GM12878 (cell line): Measurements from ENCODE around the gene SLC35E4. TPM values are rescaled to one million over a fixed set of nuclear protein-coding genes. Genes with fewer than 3 reads are reported as not detected.

ENCODE experiments used
- ATAC-seq: fragments of 200-7000 bp; cut with Tn5 transposase; 3 replicates; pipeline ENCODE4 v1.9.1; 2020; ENCODE audit warnings: mild to moderate bottlenecking, moderate library complexity
- BruUV-seq: library from RNA; stranded (reverse); fragments of 400-500 nt; replicated peaks from 2 replicates; lab custom pipeline; 2021; lab: Mats Ljungman, UMichigan
- CTCF ChIA-PET: fragments of 300-600 bp; sonication (Branson Sonifier 250); formaldehyde crosslinking; extraction: SDS; loops from one replicate; lab custom pipeline; 2021; ENCODE audit warnings: inconsistent platforms; lab: Yijun Ruan, JAX
- POLR2A ChIA-PET: fragments of 350-600 bp; formaldehyde crosslinking; extraction: SDS; loops from one replicate; lab custom pipeline; 2021; ENCODE audit warnings: inconsistent platforms; lab: Charles Lee
- RAD21 ChIA-PET: fragments of 300-600 bp; sonication (Branson Sonifier 250); formaldehyde crosslinking; loops from one replicate; lab custom pipeline; 2023; ENCODE audit warnings: antibody characterized with exemption; ENCODE audit not compliant: unreplicated experiment; lab: Charles Lee
- SMC1A ChIA-PET: fragments of 300-600 bp; sonication (Branson Sonifier 250); formaldehyde crosslinking; loops from one replicate; lab custom pipeline; 2023; ENCODE audit not compliant: unreplicated experiment, uncharacterized antibody; lab: Charles Lee
- DNase-seq: peaks from one replicate; pipeline ENCODE4 v3.0.0-alpha.2; 2011; ENCODE audit warnings: low read depth, low spot score
- FAIRE-seq: peaks from 3 replicates; lab custom pipeline; 2011; peaks lifted over from hg19 to GRCh38; lab: Jason Lieb, UNC
- H2AFZ ChIP-seq: 2 replicates; pipeline ENCODE4 v1.6.0; 2011; ENCODE audit warnings: low read depth, low read length, control low read depth; ENCODE audit not compliant: control insufficient read depth
- H3K27ac ChIP-seq: 2 replicates; pipeline ENCODE4 v1.5.1; 2011; ENCODE audit warnings: control low read depth; ENCODE audit not compliant: control insufficient read depth, insufficient read depth
- H3K27me3 ChIP-seq, 2 experiments: replicated peaks in 1 of 2; 2 replicates each; pipeline versions ENCODE4 v1.6.0 to v1.6.1; 2011; ENCODE audit warnings: low read length in 1 of 2; ENCODE audit not compliant: control insufficient read depth in 2 of 2, insufficient read depth in 2 of 2
- H3K36me3 ChIP-seq, 2 experiments: 2 replicates each; pipeline ENCODE4 v1.5.1; 2011; ENCODE audit warnings: low read length in 1 of 2; ENCODE audit not compliant: control insufficient read depth in 2 of 2, insufficient read depth in 2 of 2
- H3K4me1 ChIP-seq: 2 replicates; pipeline ENCODE4 v1.6.1; 2011; ENCODE audit warnings: mild to moderate bottlenecking, low read length, moderate library complexity, mixed read lengths; ENCODE audit not compliant: control insufficient read depth, insufficient read depth
- H3K4me2 ChIP-seq: 2 replicates; pipeline ENCODE4 v1.6.0; 2011; ENCODE audit warnings: control low read depth; ENCODE audit not compliant: control insufficient read depth, insufficient read depth
- H3K4me3 ChIP-seq: fragments of 200-600 bp; sonication (generic); 2 replicates; pipeline ENCODE4 v1.5.1; 2016
- H3K79me2 ChIP-seq: 2 replicates; pipeline ENCODE4 v1.6.0; 2011; ENCODE audit warnings: low read length; ENCODE audit not compliant: control insufficient read depth, insufficient read depth
- H3K9ac ChIP-seq: 2 replicates; pipeline ENCODE4 v1.8.0; 2011; ENCODE audit warnings: low read length, control low read depth, mixed read lengths; ENCODE audit not compliant: control insufficient read depth, insufficient read depth
- H3K9me3 ChIP-seq: replicated peaks from 3 replicates; pipeline ENCODE4 v1.5.1; 2011; ENCODE audit warnings: mild to moderate bottlenecking, low read length; ENCODE audit not compliant: control insufficient read depth, insufficient read depth
- H4K20me1 ChIP-seq: 2 replicates; pipeline ENCODE4 v1.6.0; 2011; ENCODE audit not compliant: control insufficient read depth, insufficient read depth
- BCL3 ChIP-seq: IDR thresholded peaks from 2 replicates; pipeline ENCODE4 v1.6.1; 2011; ENCODE audit warnings: borderline replicate concordance, low read depth, mild to moderate bottlenecking, moderate library complexity, low read length; ENCODE audit not compliant: insufficient read depth, poor library complexity, severe bottlenecking
- BCLAF1 ChIP-seq: fragments of 450-650 bp; IDR thresholded peaks from 2 replicates; pipeline ENCODE4 v1.6.1; 2017; ENCODE audit warnings: antibody characterized with exemption, mild to moderate bottlenecking, moderate library complexity
- BRCA1 ChIP-seq: IDR thresholded peaks from 2 replicates; pipeline ENCODE4 v1.6.1; 2011; ENCODE audit warnings: low read depth, low read length, improper control_type of control experiment
- CREM ChIP-seq: IDR thresholded peaks from 2 replicates; pipeline ENCODE4 v1.6.1; 2014; ENCODE audit warnings: antibody characterized with exemption, low read depth
- ELK1 ChIP-seq: IDR thresholded peaks from 2 replicates; pipeline ENCODE4 v1.6.1; 2012; ENCODE audit warnings: low read depth, low read length, improper control_type of control experiment
- ETV6 ChIP-seq, 2 experiments: fragments of 450-650 bp in 1 of 2; IDR thresholded peaks in 1 of 2; conservative IDR thresholded peaks in 1 of 2; 2 replicates each; pipeline ENCODE4 v1.6.1; 2014; ENCODE audit warnings: antibody characterized with exemption in 1 of 2, borderline replicate concordance in 1 of 2, low read depth in 1 of 2, mild to moderate bottlenecking in 1 of 2, moderate library complexity in 1 of 2
- IKZF1 ChIP-seq: fragments of 450-650 bp; conservative IDR thresholded peaks from 2 replicates; pipeline ENCODE4 v1.6.1; 2017; ENCODE audit warnings: antibody characterized with exemption, mild to moderate bottlenecking
- PAX5 ChIP-seq: IDR thresholded peaks from 2 replicates; pipeline ENCODE4 v1.6.1; 2011; ENCODE audit warnings: low read depth, low read length, borderline replicate concordance
- SIX5 ChIP-seq: IDR thresholded peaks from 2 replicates; pipeline ENCODE4 v1.6.1; 2011; ENCODE audit warnings: mild to moderate bottlenecking, low read depth, low read length, moderate library complexity; ENCODE audit not compliant: severe bottlenecking
- TCF12 ChIP-seq: IDR thresholded peaks from 2 replicates; pipeline ENCODE4 v1.6.1; 2011; ENCODE audit warnings: low read depth, mild to moderate bottlenecking, low read length
- ZNF24 ChIP-seq: fragments of 450-650 bp; IDR thresholded peaks from 2 replicates; pipeline ENCODE4 v1.6.1; 2017; ENCODE audit warnings: antibody characterized with exemption, mild to moderate bottlenecking
- ZNF274 ChIP-seq: IDR thresholded peaks from one replicate; pipeline ENCODE4 v1.8.0; 2011; ENCODE audit not compliant: insufficient read length, insufficient read depth
- WGBS: methylation state at CpG from one replicate; pipeline ENCODE4 v1.1.6; 2016; ENCODE audit warnings: low lambda C conversion rate; ENCODE audit not compliant: insufficient replicate concordance, insufficient coverage; ENCODE audit errors: missing lambda C conversion rate; 5-methylcytosine and 5-hydroxymethylcytosine counted together
- in situ Hi-C: fragments of 300-500 bp; cut with MboI; formaldehyde crosslinking; loops from 9 replicates; pipeline ENCODE4 v1.14.3; 2018; ENCODE audit warnings: mixed read lengths
- intact Hi-C: fragments of 100-400 bp; cut with micrococcal nuclease; formaldehyde crosslinking; loops from one replicate; pipeline ENCODE4 v1.14.2; 2022; ENCODE audit not compliant: unreplicated experiment
- polyA plus RNA-seq, 11 experiments: library from polyadenylated mRNA; depleted of rRNA in 4 of 11; unstranded in 6 of 11; stranded (reverse) in 5 of 11; fragments of >200 nt; fragmentation: Nextera tagmentation in 4 of 11; fragmentation: Illumina TruSeq in 1 of 11; extraction: Ambion mirVana in 4 of 11; extraction: Trizol in 1 of 11; gene quantifications; 1 replicate in 1 of 11; 2 replicates in 10 of 11; pipeline versions ENCODE4 v1.2.1 to v1.2.3, GENCODE V29; 2011 to 2016; ENCODE audit warnings: inconsistent platforms in 2 of 11, missing spikeins in 2 of 11, low read depth in 1 of 11
- total RNA-seq, 4 experiments: library from RNA; depleted of rRNA in 3 of 4; stranded (reverse); fragments of >200 nt in 3 of 4; fragmentation: Illumina TruSeq in 1 of 4; extraction: Trizol in 1 of 4; gene quantifications; 2 replicates each; pipeline versions ENCODE4 v1.2.1 to v1.2.3, GENCODE V29; 2013 to 2021

The SLC35E4 gene
- total and polyA plus RNA-seq, 10 of the 15 experiments (the other 5 are each of a cell fraction or from before 2014, with no cell fraction given) = 0.16 to 5.3 (median 2.9) TPM; not detected in 1

GRCh38 chr22:30673136-30673535, 37.6 kb downstream of the SLC35E4 start:
- ChIA-PET POLR2A (no interaction called here), CTCF (interaction anchor here (2.4 kb wide), 1 partner anchor 82 kb away, joined by 7 read pairs; no protein-coding TSS in a partner anchor), RAD21 (no interaction called here), SMC1A (interaction anchor here (0.5 to 0.9 kb wide), 3 partner anchors 33 to 39 kb away, joined by 3 read pairs; partner anchors contain the start of gene SLC35E4)
- DNase-seq (no peak), ATAC-seq (no peak), FAIRE-seq (no peak)
- WGBS = 62% methylated on average over 4 of the region's 4 CpGs
- Histone ChIP-seq H3K4me3 (no peak overlapping the region), H2AFZ (no peak overlapping the region), H3K27me3 (no peaks in the 10 kb centered on the region), H4K20me1 (no peaks in the 10 kb centered on the region), H3K9ac (no peak overlapping the region), H3K4me2 (no peak overlapping the region), H3K36me3 (no peaks in the 10 kb centered on the region), H3K9me3 (no peaks in the 10 kb centered on the region), H3K79me2 (no peaks in the 10 kb centered on the region), H3K27ac (no peak overlapping the region), H3K4me1 (no peaks in the 10 kb centered on the region)
- in situ Hi-C loops (no loop called here), intact Hi-C loops (no loop called here)
- no TSS peak for BruUV-seq
- TF ChIP-seq ZNF274 (no peak), ETV6 (conservative IDR thresholded peaks at IDR 0.05 in 1 of 2, IDR thresholded peaks at IDR 0.05 in 1 of 2; ENCODE audit: borderline replicate concordance in 1 of 2, low read depth in 1 of 2) (no peak), IKZF1 (no peak), CREM (no peak)
- TF ChIP-seq, all 136 proteins: peak for 0

GRCh38 chr22:30674482-30674881, 38.9 kb downstream of the SLC35E4 start:
- CTCF ChIA-PET = no interaction called here
- POLR2A ChIA-PET = no interaction called here
- no peak overlapping the region for H3K27ac ChIP-seq
- SMC1A ChIA-PET = interaction anchor here (1.0 kb wide), 1 partner anchor 9 kb away, joined by 3 read pairs; no protein-coding TSS in a partner anchor
- no peaks in the 10 kb centered on the region for H3K36me3 ChIP-seq
- ATAC-seq (no peak), FAIRE-seq (no peak), DNase-seq (no peak)
- H3K27me3 ChIP-seq = no peaks in the 10 kb centered on the region
- no peak overlapping the region for H3K4me2 ChIP-seq
- whole genome bisulfite sequencing = 14% methylated on average over 6 of the region's 6 CpGs
- no peaks in the 10 kb centered on the region for H3K79me2 ChIP-seq
- H4K20me1 ChIP-seq = no peaks in the 10 kb centered on the region
- H3K9me3 ChIP-seq = no peaks in the 10 kb centered on the region
- intact Hi-C loops = no loop called here
- H3K9ac ChIP-seq = no peak overlapping the region
- no peaks in the 10 kb centered on the region for H3K4me1 ChIP-seq
- H3K4me3 ChIP-seq = no peak overlapping the region
- RAD21 ChIA-PET = no interaction called here
- H2AFZ ChIP-seq = no peak overlapping the region
- in situ Hi-C loops = no loop called here
- BruUV-seq = no TSS peak
- no peak for TF ChIP-seq BCLAF1
- TF ChIP-seq BCL3 = no peak
- TF ChIP-seq ELK1 = no peak
- TF ChIP-seq PAX5 = no peak
- no peak for TF ChIP-seq SIX5
- TF ChIP-seq ZNF24 = no peak
- no peak for TF ChIP-seq BRCA1
- TF ChIP-seq TCF12 = no peak
